ENCODE data around the gene SF3B1.

DNA sequence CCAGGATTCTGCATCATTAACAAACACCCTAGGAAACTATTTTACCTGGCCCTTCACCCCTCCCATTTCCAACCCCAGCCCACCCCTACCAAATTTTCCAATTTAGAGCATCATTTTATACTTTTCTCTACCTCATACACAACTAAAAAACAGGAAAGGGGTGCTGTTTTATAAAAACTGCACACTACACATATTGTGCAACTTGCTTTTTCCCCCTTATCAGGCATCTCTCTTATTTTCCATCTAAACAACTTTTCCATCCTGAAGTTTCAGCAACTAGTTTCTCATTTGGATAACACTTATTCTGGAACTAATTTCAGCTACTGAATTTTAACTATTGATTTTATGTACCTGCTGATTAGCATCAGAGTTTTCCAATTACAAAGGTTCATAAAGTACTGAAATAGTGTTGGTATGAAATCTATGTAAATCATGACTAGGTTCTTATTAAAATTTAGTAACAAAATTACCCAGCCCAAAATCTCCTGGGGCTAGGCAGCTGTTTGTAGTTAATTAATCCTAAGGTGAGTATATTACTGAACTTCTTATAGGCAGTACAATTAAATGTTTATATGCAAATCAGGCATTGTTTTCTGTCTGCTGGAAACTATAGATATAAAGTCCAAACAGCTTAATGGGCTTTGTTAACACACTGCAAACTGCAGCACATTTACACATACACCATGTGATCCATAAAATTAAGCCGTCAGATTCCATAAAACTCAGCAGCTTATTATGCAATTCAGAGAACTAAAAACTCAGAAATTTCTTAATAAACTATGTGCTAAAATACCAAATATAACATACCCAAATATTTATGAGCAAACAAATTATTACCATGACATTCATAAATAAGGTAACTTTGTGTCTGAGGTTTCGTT lies 7.9 kb downstream of the SF3B1 start:
- TF ChIP-seq GATA2 (IDR thresholded peaks at IDR 0.05; ENCODE audit: low read depth, low read length), result no peak
- TF ChIP-seq GATA3 (IDR thresholded peaks at IDR 0.05; ENCODE audit: low read depth, low read length), result no peak
